Stomach smooth muscle (tissue), 2 donors: ENCODE measurements around the gene MMP23B.
A peak's percentile ranks its signal among the peaks of the same experiment; 100 is the strongest.

Experiments
- H3K27ac ChIP-seq: one replicate; pipeline ENCODE4 v1.7.0; 2013; ENCODE audit warnings: mild to moderate bottlenecking, low read length, inconsistent platforms
- H3K27me3 ChIP-seq, 2 donors: one replicate each; pipeline ENCODE4 v1.7.0; 2013; ENCODE audit warnings: low read length in 2 of 2; ENCODE audit not compliant: insufficient read depth in 2 of 2, control insufficient read depth in 1 of 2
- H3K36me3 ChIP-seq, 2 donors: one replicate each; pipeline ENCODE4 v1.7.0; 2013; ENCODE audit warnings: low read length in 2 of 2; ENCODE audit not compliant: control insufficient read depth in 2 of 2, insufficient read depth in 2 of 2
- H3K4me1 ChIP-seq: one replicate; pipeline ENCODE4 v1.7.0; 2013; ENCODE audit warnings: low read length; ENCODE audit not compliant: control insufficient read depth, insufficient read depth
- H3K4me3 ChIP-seq, 2 donors: one replicate each; pipeline ENCODE4 v1.7.0; 2013; ENCODE audit warnings: low read length in 2 of 2
- H3K9ac ChIP-seq, 2 donors: one replicate each; pipeline ENCODE4 v1.7.0; 2013; ENCODE audit warnings: low read length in 2 of 2, mild to moderate bottlenecking in 1 of 2
- H3K9me3 ChIP-seq, 2 donors: one replicate each; pipeline ENCODE4 v1.7.0; 2013; ENCODE audit warnings: low read length in 2 of 2; ENCODE audit not compliant: control insufficient read depth in 2 of 2
- donor health status: healthy.
- donor health status: Pancreatic carcinoma.

MMP23B gene

DNA sequence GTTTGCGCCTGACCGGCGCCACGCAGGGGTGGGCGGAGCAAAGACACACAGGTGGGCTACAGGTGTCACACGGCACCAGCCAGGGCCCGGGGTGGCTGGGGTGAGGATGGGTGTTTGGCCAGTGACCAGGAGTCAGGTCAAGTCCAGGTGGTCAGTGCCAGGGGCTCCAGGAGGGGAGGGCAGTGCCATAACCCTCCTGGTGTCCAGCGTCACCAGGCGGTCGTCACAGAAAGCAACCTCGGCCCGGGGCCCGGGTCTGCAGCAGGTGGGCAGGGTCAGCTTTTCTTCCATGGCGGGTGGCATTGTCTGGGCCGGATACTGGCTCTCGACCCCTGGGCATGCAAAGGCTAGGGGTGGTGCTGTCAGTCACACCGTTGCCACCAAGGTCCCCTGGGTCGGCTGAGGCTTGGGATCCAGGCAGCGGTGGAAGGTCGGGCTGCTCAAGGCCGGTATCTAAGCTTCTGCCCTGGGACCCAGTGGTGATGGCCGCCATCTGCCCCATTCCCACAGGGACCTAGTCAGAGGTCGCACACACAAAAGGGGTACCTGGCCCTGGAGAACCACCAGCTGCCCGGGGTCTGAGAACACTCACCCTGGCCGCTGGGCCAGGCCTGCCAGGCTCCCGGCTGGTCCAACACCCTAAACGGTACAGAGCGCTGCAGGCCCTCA is 33.8 kb upstream of the MMP23B start:
- no peaks in the 10 kb centered on the region for H3K36me3 ChIP-seq
- H3K27me3 ChIP-seq, result peaks cover 45 to 47% of the 10 kb centered on the region in 2 donors
- H3K4me3 ChIP-seq, result no peak overlapping the region
- no peak overlapping the region for H3K9ac ChIP-seq
- peaks cover 21% of the 10 kb centered on the region for H3K4me1 ChIP-seq
- no peak overlapping the region for H3K27ac ChIP-seq
- no peaks in the 10 kb centered on the region for H3K9me3 ChIP-seq

DNA sequence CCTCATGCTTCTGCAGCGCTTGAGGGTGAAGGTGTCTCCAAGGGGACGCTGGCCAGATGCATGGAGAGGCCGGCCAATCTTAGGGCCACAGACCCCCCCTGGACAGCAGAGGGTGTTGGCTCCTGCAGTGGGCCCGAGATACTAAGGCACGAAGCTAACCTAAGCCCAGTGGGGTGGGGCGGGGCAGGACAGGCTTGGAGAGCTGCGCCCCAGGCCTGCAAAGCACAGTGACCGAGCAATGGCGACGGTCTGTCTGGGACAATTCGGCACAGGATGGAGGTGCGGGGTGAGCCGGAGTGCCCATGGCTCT is 33.3 kb upstream of the MMP23B start:
- Histone ChIP-seq H3K9ac (no peak overlapping the region), H3K27ac (no peak overlapping the region), H3K27me3 (peaks cover 45 to 47% of the 10 kb centered on the region in 2 donors), H3K36me3 (no peaks in the 10 kb centered on the region), H3K4me1 (peaks cover 21% of the 10 kb centered on the region), H3K4me3 (no peak overlapping the region), H3K9me3 (no peaks in the 10 kb centered on the region)

DNA sequence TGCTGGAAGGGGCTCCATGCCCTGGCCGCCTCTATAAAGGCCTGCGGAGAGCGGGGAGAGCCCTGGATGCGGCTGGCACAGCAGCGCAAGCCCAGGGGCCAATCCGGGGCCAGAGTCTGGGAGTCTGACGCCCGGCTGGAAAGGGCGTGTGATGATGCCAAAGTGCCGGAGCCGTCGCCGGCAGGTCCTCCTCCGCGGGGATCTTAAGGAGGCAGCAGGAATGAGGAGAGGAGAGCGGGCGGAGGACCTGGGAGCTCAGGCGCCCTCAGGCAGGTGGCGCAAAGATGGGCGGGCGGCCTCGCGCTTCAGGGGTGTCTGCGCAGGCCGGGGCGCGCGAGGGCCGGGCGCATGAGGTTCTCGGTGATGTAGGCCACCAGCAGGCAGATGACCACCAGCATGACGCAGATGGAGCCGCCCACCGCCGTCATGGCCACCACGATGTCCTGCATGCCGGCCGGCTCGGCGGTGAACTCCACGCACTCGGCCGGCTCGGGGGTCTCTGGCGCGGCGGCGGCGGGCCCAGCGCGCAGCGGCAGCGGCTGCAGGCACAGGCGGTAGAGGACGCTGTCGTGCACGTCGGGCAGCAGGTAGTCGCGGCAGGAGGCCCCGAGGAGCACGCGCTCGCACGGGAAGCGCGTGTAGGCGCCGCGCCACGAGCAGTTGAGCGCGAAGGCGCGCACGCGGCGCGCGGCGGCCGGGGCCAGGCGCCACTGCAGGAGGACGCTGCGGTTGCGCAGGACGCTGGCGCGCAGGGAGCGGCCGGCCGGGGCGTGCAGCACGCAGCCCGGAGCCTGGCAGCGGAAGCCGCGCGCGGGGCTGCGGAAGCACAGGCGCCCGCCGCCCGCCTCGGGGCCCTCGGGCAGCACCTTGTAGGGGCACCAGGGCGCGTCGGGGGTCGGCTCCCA is 32.7 kb upstream of the MMP23B start:
- Histone ChIP-seq H3K4me1 (peaks cover 21% of the 10 kb centered on the region), H3K27me3 (peaks cover 45 to 47% of the 10 kb centered on the region in 2 donors), H3K9me3 (no peaks in the 10 kb centered on the region), H3K27ac (no peak overlapping the region), H3K4me3 (peak overlapping the region in 1 of 2 donors; percentile 35), H3K36me3 (no peaks in the 10 kb centered on the region), H3K9ac (no peak overlapping the region)

DNA sequence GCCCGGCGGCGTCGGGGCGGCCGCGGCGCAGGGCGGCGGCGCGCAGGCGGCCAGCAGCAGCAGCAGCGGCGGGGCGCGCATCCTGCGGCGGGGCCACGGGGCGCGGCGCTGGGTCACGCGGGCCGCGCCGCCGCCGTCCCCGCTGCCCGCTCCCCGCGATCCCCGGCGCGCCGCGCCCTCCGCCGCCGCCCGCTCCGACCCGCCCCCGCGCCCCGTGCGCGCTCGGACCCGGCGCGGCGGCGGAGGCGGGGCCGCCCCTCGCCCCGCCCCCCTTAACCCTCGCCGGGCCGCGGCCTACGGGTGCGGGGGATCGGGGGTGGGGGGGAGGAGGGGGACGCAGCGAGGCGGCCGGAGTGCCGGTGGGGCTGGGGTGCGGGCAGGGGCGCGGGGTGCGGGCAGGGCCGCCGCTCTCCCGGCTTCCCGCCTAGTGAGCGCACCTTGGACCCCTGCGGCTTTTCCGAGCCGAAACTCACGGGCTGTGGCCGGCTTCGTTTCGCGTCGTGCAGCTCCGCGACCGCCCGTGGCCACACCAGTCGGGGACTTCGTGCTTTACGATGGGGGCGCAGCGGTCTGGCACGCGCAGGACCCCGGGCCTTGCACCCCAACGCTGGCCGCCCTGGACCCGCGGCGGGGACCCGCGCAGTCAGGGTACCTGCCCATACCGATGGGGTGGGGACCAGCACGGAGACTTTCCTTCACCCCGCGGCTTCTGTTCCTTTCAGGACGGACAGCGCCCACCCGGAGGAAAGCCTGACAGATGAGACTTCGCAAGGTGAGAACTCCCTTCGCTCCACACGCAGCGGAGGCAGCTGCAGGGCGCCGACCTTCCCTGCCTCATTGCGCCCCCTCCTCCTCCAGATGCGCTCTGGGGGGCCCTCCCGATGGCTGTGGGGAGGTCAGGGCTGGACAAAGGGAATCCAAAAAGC is 31.8 kb upstream of the MMP23B start, which contains the start of gene FNDC10:
Gene FNDC10 (minus strand): TSS at position 201 of the 926 bp plus-strand sequence. CDS start 120 bp downstream, at position 81.
- no peaks in the 10 kb centered on the region for H3K9me3 ChIP-seq
- H3K4me1 ChIP-seq, result peaks cover 21% of the 10 kb centered on the region
- H3K4me3 ChIP-seq, result peak within 1 kb of the TSS in 1 of 2 donors; percentile 44
- no peaks in the 10 kb centered on the region for H3K36me3 ChIP-seq
- H3K9ac ChIP-seq, result no peak within 1 kb of the TSS
- peaks cover 50 to 51% of the 10 kb centered on the region in 2 donors for H3K27me3 ChIP-seq
- H3K27ac ChIP-seq, result no peak within 1 kb of the TSS

DNA sequence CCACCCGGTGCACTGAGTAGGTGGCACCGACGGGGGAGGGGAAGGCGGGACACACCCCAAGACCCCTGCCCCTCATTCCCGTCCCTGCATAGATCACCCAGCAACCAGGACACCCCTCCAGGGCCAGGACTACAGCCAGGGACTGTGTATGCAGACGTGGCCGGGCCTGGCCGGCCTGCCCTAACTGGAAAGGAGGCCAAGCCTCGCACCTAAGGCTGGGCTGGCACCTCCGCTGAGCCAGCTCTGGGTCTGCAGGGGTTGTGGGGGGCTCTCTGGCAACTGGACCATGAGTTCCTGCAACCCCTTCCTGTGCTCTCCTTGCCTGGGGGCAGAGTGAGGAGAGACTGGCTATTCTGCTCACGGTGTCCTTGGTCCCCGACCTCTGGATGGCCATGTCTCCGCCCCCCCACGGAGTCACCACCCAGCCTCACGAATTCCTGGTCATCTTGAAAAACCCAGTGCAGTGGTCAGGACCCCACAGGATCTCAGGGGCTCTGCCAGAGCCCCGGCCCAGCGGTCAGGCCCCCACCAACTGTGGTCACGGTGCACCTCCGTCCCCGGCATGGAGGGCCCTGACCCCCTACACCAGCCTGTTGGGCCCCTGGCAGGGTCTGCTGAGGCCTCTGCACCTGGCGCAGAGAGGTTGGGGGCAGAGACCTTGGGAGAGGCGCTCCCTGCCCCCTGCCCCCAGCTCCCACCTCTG is 31.0 kb upstream of the MMP23B start:
- H3K4me3 ChIP-seq, result no peak overlapping the region
- H3K9ac ChIP-seq, result no peak overlapping the region
- no peak overlapping the region for H3K27ac ChIP-seq
- no peaks in the 10 kb centered on the region for H3K9me3 ChIP-seq
- H3K27me3 ChIP-seq, result peaks cover 50 to 51% of the 10 kb centered on the region in 2 donors
- peaks cover 21% of the 10 kb centered on the region for H3K4me1 ChIP-seq
- no peaks in the 10 kb centered on the region for H3K36me3 ChIP-seq

DNA sequence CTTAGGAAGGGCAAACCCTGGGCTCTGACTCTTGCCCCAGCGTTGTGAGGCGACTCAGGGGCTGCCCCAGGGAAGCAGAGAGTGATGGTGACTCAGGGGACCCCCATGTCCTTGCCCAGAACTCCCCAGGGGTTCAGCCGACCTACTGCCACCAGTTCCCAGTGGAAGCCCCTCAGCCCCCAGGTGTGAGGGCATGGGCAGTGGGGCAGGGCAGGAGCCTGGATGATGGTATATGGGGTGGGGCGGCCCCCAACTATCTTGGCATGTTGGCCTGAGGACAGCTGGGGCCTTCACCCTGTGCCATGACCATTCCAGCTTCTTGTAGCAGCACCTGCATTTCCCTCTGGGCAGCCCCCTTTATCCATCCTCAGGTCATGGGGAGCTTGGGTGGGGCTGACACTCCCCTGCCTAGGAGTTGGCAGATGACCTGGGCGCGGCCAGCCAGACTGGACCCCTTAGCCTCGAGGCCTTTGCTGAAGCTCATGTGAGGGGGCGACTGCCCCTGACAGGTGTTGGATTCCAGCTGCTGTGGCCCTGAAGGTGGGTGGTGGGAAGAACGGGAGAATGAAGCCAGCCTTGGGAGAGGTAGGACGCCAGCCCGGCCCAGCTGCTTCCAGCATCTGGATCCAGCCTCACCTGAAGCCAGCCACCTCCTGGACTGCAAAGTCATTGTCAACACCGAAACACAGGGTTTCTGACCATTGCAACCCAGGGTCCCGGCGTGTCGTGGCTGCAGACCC is 30.2 kb upstream of the MMP23B start:
- Histone ChIP-seq H3K36me3 (no peaks in the 10 kb centered on the region), H3K4me3 (no peak overlapping the region), H3K4me1 (peaks cover 21% of the 10 kb centered on the region), H3K27ac (no peak overlapping the region), H3K27me3 (peaks cover 47 to 51% of the 10 kb centered on the region in 2 donors), H3K9ac (no peak overlapping the region), H3K9me3 (no peaks in the 10 kb centered on the region)

DNA sequence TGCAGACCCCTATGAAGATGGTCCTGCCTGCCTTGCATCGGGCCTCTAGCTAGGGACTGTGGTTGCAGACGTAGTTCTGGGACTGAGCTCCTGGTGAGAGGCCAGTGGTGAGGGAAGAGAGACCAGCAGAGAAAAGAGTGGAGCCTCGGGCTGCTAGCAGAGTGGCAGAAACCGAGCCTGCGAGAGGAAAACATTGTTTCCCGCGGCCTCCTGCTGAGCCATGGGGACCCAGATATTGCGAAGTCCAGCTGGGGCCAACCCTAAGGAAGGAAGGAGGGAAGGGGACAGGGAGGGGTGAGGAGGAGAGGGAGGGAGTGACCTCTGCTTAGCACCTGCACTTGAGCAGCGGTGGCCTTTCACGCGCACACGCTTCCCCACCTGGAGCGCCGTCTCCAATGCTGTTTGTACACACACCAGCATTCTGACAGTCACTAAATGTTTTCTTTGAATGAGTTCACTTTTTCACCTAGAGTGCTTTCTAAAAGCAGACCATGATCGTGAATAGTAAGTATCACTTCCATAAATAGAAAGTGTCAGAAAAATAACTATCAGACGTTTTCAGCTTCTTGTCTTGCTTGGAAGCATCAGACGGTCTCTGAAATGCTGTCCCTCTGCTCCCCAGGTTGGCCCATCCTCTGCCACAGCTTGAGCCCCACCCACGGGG is 29.5 kb upstream of the MMP23B start:
- Histone ChIP-seq H3K27ac (no peak overlapping the region), H3K4me3 (no peak overlapping the region), H3K4me1 (peaks cover 20% of the 10 kb centered on the region), H3K9me3 (no peaks in the 10 kb centered on the region), H3K36me3 (no peaks in the 10 kb centered on the region), H3K27me3 (peaks cover 43 to 47% of the 10 kb centered on the region in 2 donors), H3K9ac (no peak overlapping the region)

DNA sequence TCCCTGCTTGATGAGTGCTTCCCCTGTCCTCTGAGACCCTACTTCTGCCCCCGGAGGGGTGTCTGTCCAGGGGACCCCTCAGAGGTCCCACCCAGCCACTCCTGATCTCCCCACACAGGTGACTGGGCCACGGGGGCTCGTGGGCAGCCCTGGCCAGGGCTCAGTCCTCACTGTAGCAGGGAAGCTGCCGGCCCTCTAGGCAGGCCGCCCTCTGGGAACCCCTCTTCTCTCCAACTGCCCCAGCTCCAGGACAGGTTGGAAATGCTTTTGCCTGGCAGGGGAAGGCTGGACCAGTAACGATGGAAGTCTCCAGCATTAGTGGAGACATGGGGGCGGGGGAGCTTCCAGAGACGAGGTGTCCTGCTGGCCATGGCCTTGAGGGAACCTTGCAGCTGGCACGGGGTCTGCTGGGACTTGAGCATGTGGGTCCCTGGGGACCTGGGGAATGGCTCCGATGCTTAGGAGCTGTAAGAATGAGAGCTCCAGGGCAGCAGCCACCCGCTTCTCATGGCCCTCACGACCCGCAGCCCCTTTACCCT is 28.9 kb upstream of the MMP23B start:
- peaks cover 37 to 41% of the 10 kb centered on the region in 2 donors for H3K27me3 ChIP-seq

DNA sequence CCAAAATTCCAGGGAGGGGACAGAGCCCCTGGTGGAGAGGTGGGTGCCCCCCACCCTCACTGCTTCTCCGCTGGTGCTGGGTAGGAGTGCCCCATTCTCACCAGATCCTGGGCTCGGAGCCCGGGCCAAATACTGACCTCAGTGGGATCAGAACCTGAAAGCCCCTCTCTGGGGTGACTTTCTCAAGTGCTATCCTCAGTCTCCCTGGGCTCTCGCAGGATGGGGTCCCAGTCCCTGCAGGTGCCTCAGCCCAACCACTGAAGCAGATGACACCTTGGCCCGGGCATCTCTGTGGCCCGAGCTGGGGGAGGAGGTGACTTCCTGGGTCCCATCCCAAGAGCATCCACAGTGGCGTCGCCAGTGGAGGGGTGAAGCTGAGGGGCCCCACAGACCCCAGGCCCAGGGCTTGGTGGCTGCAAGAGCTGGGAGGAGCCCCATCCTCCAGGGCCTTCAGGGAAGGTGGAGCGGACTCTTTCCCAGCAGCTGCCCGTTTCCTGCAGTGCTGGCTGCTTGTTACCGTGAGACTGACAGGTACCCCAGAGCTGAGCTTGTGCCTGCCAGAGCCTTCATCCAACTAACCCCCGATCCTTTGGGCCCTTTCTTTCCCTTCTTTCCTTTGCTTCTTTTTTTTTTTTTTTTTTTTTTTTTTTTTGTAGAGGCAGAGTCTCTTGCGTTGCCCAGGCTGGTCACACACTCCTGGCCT is 28.2 kb upstream of the MMP23B start:
- Histone ChIP-seq H3K27ac (no peak overlapping the region), H3K27me3 (peaks cover 30 to 33% of the 10 kb centered on the region in 2 donors), H3K4me3 (no peak overlapping the region), H3K4me1 (peaks cover 16% of the 10 kb centered on the region), H3K9ac (no peak overlapping the region), H3K9me3 (no peaks in the 10 kb centered on the region), H3K36me3 (no peaks in the 10 kb centered on the region)

More for the DNA sequence above, 28.9 kb upstream of the MMP23B start:
- peaks cover 17% of the 10 kb centered on the region for H3K4me1 ChIP-seq
- H3K9me3 ChIP-seq, result no peaks in the 10 kb centered on the region
- H3K27ac ChIP-seq, result no peak overlapping the region
- no peaks in the 10 kb centered on the region for H3K36me3 ChIP-seq
- H3K9ac ChIP-seq, result no peak overlapping the region
- H3K4me3 ChIP-seq, result no peak overlapping the region
